Fibroblast of skin of left biceps (primary cell): Measurements from ENCODE around the gene LEMD3.
"Not testable (repeated sequence)": the region's sequence is repeated elsewhere in the genome, so short reads cannot be mapped to it uniquely, and the experiment has no call there.

Experiments
- DNase-seq, 2 experiments: peaks; one replicate each; pipeline ENCODE4 v3.0.0-alpha.2; 2013; ENCODE audit warnings: low read depth in 2 of 2

LEMD3 gene

DNA sequence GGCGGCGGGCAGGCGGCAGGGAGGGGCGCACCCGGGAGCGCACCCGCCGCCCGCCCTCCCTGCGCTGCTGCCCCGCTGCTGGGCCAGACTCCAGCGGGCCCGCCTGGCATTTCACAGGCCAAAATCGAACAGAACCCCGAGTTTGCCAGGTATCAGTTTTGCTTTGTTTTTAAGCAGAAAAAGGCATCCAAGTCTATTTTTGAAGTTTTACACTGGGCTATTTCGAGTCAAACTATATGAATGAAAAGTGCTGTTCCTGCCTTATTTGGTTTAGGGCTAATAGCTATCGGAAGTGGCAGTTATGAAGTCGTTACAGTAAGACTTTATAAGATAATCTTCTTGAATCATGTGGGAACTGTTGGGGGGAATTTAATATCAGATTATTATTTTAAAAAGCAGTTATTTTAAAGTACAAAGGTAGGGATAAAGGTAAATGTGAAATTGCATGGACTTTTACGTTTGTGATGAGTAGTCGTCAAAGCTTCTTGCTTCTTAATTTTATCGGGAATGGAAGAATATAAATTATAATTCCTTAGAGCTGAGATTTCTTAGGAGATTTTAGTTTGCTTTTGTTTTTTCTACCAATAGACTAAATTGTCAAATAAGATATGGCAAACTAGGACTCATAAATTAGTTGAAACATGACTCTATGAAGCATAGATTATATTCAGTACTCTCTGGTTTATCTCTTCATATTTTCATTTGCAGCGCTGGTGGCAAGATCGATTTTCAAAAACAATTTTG, 110.2 kb downstream of the LEMD3 start:
- no peak for DNase-seq

DNA sequence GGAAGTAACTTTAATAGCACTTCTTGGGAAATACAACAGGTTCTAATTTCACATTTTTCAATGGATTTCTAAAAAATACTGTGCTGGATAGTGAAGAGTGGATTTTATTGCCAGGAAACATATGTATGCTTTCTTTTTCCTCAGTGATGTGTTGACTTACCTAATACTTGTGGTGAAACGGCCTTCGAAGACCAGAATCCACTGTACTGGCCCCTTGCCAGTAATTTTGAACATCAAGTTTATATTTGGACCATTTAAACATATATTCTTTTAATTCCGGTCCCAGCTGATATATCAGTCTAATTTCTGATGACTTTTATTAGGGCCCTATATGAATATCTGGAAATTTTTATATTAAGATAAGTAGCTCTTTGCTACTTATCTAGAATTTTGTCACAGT, 110.9 kb downstream of the LEMD3 start:
- no peak for DNase-seq

DNA sequence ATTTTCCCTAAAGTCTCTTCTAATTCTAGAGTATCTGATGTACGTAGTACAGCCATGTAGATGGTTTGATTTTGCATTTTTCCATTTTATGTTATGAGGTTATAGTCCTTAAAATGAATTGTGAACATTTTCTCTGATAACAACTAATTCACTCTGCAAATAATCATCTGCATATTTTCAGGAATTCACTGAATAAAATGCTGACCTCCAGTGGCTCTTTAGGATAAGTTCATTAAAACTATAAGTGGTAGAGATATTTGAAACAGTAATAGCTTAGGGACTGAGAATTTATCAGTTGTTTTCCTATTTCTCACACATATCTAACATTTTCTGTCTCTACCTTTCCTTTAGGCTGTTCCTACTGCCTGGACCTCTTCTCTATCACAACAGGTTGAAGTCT, 113.5 kb downstream of the LEMD3 start:
- no peak for DNase-seq

DNA sequence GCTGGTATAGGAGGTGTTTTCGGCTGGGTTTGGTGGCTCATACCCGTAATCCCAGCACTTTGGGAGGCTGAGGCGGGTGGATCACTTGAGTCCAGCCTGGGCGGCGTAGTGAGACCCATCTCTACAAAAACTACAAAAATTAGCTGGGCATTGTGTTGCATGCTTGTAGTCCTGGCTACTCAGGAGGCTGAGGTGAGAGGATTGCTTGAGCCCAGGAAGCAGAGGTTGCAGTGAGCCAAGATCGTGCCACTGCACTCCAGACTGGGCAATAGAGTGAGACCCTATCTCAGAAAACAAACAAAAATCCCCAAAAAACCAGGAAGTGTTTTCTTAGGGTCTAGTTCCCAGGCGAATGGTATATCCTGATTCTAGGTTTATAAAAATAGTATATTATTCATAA, 116.1 kb downstream of the LEMD3 start:
- DNase-seq, result not testable (repeated sequence)

DNA sequence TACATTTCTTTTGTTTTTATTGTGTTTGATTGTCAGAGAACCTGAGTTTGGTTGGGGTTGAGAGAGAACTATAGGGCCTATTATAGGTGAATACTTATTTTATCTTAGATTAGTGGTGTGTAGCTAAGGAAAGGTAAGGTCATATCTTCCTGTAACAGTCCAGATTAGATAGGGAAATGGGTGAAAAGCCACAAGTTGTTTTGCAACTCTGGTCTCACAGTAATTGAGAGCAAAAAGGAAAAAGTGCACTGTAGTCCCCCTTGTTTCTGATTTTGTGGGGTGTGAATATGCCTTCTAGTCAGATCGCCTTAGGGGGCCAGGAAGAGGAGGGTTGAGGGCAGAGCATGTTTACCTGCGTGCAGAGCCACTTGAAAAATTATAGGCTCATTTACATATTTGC, 118.0 kb downstream of the LEMD3 start:
- DNase-seq, result no peak

DNA sequence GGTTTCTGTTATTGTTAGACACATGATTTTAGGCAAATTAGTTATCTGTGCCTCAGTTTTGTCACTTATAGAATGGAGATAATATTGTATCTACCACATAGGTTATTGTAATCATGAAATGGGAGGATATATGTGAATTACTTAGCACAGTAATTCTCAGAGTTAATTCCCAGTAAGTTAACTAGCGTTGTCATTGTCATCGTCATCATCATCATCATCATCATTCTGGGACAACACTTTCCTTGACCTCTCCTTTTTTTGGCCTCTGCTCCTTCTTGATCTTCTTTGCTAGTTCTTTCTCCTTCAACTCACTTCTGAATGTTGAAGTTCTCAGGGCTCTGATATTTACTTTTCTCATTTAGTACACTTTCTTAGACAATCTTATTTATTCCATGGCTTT, 122.9 kb downstream of the LEMD3 start:
- DNase-seq, result no peak

DNA sequence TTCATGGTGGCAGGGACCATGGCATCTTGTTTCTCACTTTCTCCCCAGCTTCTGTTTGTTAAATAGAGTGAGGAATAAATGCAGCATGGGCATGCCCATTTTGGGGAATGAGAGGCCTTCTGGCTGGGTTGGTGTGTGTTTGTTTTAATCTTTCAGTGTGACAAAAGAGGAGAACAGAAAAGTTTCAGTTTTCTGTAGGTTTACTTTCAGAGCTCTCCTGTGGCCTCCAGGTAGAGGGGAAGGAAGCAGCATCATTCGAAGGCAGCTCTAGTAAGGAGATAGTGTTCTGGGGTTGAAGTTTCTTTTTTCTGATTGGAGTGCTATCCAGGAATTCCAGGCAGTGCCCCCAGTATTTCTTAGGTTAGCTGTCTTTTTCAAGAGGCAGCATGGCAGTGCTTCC, 124.4 kb downstream of the LEMD3 start:
- no peak for DNase-seq

DNA sequence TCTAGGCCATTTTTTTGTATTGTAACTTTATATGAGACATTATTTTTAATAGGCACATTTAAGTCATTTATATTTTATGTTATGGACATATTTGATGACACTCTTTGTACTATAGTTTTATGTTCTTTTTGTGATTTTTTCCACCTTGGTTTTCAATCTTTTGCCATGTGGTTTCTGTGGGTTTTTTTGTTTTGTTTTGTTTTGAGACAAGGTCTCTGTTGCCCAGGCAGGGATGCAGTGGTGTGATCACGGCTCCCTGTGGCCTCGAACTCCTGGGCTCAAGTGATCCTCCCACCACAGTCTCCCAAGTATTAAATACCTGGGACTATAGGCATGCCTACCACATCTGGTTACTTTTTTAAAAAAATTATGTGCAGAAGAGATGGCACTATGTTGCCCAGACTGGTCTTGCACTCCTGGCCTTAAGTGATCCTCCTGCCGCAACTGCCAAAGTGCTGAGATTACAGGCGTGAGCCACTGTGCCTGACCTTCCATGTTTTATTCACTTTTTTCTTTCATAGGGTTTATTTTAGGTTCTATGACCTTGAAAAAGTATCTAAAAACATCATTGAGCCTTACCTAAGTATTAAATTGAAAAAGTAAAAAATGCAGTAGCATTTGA, 125.4 kb downstream of the LEMD3 start:
- DNase-seq, result no peak

DNA sequence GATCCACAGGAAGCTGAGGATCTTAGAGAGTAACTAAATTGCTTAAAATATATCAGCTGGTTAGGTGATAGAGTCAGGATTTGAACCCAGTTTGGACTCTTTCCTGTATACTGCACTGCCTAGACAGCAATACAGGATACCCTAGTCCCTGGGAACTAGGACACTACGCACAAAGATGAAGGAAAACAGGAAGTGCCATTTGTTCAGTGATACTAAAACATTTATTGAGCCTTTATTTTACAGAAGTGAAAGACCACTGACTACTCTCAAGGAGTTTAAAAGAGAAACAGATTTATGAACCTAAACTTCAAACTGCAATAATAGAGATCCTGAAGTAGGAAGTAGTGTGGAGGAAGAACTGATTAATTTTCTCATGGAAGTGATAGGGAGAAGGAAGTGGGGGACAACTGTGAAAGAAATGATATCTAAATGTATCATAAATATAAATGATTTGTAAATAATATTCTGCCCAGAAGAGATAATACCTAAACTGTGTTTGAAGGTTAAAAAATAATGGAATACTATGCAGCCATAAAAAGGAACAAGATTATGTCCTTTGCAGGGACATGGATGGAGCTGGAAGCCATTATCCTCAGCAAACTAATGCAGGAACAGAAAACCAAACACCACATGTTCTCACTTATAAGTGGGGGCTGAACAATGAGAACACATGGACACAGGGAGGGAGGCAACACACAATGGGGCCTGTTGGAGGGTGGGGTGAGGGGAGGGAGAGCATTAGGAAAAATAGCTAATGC, 127.3 kb downstream of the LEMD3 start:
- no peak for DNase-seq
